HCT116 (cell line): ENCODE measurements around the gene RBX1.

Source experiments
- ELF1 ChIP-seq: IDR thresholded peaks from 2 replicates; pipeline ENCODE4 v1.6.1; 2012; ENCODE audit warnings: low read depth, borderline replicate concordance
- RAD21 ChIP-seq: IDR thresholded peaks from 2 replicates; pipeline ENCODE4 v1.6.1; 2012; ENCODE audit warnings: low read depth, mild to moderate bottlenecking
- SIN3A ChIP-seq: IDR thresholded peaks from 2 replicates; pipeline ENCODE4 v1.6.1; 2012; ENCODE audit warnings: low read depth
- TF ChIP-seq, protein P1 (sequence below), 3 experiments: fragments of 200-600 bp in 1 of 3; sonication (generic) in 1 of 3; IDR thresholded peaks in 2 of 3; conservative IDR thresholded peaks in 1 of 3; 2 replicates each; pipeline ENCODE4 v1.5.1; 2012 to 2017; ENCODE audit warnings: low read depth in 2 of 3, low read length in 2 of 3, antibody characterized with exemption in 1 of 3, borderline replicate concordance in 1 of 3, control low read depth in 1 of 3, mild to moderate bottlenecking in 1 of 3, mixed read lengths in 1 of 3, mixed run types in 1 of 3, moderate library complexity in 1 of 3; ENCODE audit not compliant: insufficient read depth in 1 of 3

DNA sequence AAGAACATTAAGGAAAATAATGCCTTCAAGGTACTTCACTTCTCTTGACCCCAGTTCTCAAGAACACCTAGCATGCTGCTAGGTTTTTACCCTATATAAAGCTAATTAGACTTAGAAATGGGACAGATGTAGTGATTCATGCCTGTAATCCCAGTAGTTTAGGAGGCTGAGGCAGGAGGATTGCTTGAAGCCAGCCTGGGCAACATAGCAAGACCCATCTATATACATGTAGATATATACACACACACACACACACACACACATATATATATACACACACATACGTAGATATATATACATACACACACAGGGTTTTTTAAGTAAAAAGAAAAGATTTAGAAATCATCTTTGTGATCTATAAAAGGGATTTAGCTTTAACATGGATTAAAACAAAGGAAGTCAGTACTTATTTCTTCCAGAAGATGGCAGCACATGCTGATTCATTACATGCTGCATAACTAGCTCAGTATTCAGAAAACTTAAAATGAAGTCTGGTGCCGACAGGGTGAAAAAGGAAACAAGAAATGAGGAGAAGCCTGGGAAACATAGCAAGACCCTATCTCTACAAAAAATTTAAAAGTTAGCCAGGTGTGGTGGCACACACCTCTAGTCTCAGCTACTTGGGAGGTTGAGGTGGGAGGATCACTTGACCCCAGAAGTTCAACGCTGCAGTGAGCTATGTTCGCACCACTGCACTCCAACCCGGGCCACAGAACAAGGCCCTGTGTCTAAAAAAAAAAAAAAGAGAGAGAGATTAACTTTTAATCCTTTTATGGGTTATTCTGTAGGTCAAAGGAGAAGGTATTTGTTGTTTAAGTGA, 28.5 kb upstream of the RBX1 start:
- TF ChIP-seq, protein P1, sequence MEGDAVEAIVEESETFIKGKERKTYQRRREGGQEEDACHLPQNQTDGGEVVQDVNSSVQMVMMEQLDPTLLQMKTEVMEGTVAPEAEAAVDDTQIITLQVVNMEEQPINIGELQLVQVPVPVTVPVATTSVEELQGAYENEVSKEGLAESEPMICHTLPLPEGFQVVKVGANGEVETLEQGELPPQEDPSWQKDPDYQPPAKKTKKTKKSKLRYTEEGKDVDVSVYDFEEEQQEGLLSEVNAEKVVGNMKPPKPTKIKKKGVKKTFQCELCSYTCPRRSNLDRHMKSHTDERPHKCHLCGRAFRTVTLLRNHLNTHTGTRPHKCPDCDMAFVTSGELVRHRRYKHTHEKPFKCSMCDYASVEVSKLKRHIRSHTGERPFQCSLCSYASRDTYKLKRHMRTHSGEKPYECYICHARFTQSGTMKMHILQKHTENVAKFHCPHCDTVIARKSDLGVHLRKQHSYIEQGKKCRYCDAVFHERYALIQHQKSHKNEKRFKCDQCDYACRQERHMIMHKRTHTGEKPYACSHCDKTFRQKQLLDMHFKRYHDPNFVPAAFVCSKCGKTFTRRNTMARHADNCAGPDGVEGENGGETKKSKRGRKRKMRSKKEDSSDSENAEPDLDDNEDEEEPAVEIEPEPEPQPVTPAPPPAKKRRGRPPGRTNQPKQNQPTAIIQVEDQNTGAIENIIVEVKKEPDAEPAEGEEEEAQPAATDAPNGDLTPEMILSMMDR (IDR thresholded peaks at IDR 0.05 in 2 of 3, conservative IDR thresholded peaks at IDR 0.05 in 1 of 3; ENCODE audit: borderline replicate concordance in 1 of 3, insufficient read depth in 1 of 3, low read depth in 2 of 3, low read length in 2 of 3) = peak; percentile 48 to 77 (median 49); a peak in 5 of 6 replicates
- TF ChIP-seq SIN3A = no peak
- no peak for TF ChIP-seq ELF1
- peak; percentile 80 for TF ChIP-seq RAD21
